ENCODE measurements around the gene CYLD. TPM values are rescaled to one million over a fixed set of nuclear protein-coding genes. Genes with fewer than 3 reads are reported as not detected.

Gene CYLD
- total RNA-seq, 1 donor = 61.9 TPM

- no peaks in the 10 kb centered on the region for H3K79me2 ChIP-seq (ENCODE audit: insufficient read depth, low read length)
- no peak overlapping the region for H2AFZ ChIP-seq (ENCODE audit: low read length)
- no peaks in the 10 kb centered on the region for H4K20me1 ChIP-seq (ENCODE audit: insufficient read depth, low read length)
- H3K27ac ChIP-seq (ENCODE audit: low read depth, low read length) = no peak overlapping the region
- no peak for TF ChIP-seq CTCF (IDR thresholded peaks at IDR 0.05; ENCODE audit: extremely low read depth, low read depth, low read length)
- no peak for DNase-seq (ENCODE audit: insufficient read length, low spot score, missing footprints)
- no peak overlapping the region for H3K4me3 ChIP-seq (ENCODE audit: insufficient read depth, low read length)
- H3K4me2 ChIP-seq (ENCODE audit: insufficient read depth, low read length) = no peak overlapping the region
- H3K27me3 ChIP-seq (ENCODE audit: insufficient read depth, low read length) = peaks cover 3% of the 10 kb centered on the region
- H3K36me3 ChIP-seq (ENCODE audit: insufficient read depth, low read length) = no peaks in the 10 kb centered on the region
- no peaks in the 10 kb centered on the region for H3K4me1 ChIP-seq (ENCODE audit: insufficient read depth, low read length)
- H3K9me3 ChIP-seq (ENCODE audit: low read depth, low read length) = no peaks in the 10 kb centered on the region
These were observed 104.6 kb downstream of the CYLD start for GRCh38 chr16:50846511-50846910.

DNA sequence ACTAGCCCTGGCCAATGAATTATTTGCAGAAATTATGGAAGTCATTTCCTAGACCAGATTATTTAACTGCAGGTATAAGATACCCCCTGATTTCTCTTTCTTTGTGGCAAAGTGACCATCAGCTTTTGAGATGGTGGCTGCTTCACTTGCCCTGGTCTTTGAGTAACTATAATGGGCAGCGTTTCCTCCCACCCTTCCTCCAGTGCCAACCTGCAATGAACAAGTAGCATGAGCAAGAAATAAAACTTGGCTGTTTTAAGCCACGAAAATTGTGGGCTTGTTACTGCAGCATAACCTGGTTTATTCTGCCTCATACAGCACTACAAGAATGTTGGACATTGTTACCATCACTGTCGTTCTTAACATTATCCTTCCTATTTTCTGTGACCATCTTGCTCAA, 105.3 kb downstream of the CYLD start:
- H3K4me2 ChIP-seq (ENCODE audit: insufficient read depth, low read length) = no peak overlapping the region
- no peaks in the 10 kb centered on the region for H3K9me3 ChIP-seq (ENCODE audit: low read depth, low read length)
- no peak overlapping the region for H3K4me3 ChIP-seq (ENCODE audit: insufficient read depth, low read length)
- peaks cover 3% of the 10 kb centered on the region for H3K27me3 ChIP-seq (ENCODE audit: insufficient read depth, low read length)
- H2AFZ ChIP-seq (ENCODE audit: low read length) = no peak overlapping the region
- no peaks in the 10 kb centered on the region for H3K36me3 ChIP-seq (ENCODE audit: insufficient read depth, low read length)
- no peak for DNase-seq (ENCODE audit: insufficient read length, low spot score, missing footprints)
- H4K20me1 ChIP-seq (ENCODE audit: insufficient read depth, low read length) = no peaks in the 10 kb centered on the region
- no peak for TF ChIP-seq CTCF (IDR thresholded peaks at IDR 0.05; ENCODE audit: extremely low read depth, low read depth, low read length)
- H3K27ac ChIP-seq (ENCODE audit: low read depth, low read length) = no peak overlapping the region
- H3K79me2 ChIP-seq (ENCODE audit: insufficient read depth, low read length) = no peaks in the 10 kb centered on the region
- no peaks in the 10 kb centered on the region for H3K4me1 ChIP-seq (ENCODE audit: insufficient read depth, low read length)

DNA sequence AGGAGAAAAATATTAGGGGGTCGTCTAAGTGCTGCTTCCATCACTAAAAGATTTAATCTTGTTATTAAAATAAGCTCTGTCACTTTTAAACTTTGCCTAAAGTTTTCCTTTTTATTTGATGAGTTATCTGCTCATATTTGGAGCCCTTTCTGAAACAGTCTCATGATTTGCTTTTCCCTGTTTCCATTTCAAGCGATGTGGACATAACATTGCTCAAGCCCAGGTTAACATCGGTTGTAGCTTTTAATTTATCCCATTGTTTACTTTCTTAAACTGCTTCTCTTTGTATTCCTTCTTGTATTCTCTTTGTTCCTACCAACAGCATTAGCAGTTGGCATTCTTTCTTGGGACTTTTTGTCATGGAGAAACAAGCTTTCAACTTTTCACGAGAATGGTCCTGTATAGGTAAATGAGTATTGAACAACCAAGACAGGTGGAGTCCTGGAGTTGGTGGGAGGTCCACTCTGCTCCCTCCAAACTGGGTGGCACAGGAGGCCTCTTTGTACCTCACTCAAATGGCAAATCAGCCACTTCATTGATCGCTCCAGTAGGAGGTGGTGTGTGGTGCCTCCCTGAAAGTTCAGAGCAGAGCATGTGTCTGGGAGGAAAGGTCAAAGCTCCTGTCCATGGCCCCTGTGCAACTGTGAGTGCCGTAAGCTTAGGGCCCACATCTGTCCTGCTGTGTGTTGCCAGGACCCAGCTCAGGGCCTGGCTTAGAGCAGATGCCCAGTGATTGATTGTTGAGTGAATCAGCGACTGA, 107.0 kb downstream of the CYLD start:
- no peak for TF ChIP-seq CTCF (IDR thresholded peaks at IDR 0.05; ENCODE audit: extremely low read depth, low read depth, low read length)
- H3K4me1 ChIP-seq (ENCODE audit: insufficient read depth, low read length) = no peaks in the 10 kb centered on the region
- H3K36me3 ChIP-seq (ENCODE audit: insufficient read depth, low read length) = no peaks in the 10 kb centered on the region
- H3K9me3 ChIP-seq (ENCODE audit: low read depth, low read length) = no peaks in the 10 kb centered on the region
- no peak for DNase-seq (ENCODE audit: insufficient read length, low spot score, missing footprints)
- no peak overlapping the region for H2AFZ ChIP-seq (ENCODE audit: low read length)
- H3K27me3 ChIP-seq (ENCODE audit: insufficient read depth, low read length) = peaks cover 3% of the 10 kb centered on the region
- H4K20me1 ChIP-seq (ENCODE audit: insufficient read depth, low read length) = no peaks in the 10 kb centered on the region
- no peaks in the 10 kb centered on the region for H3K79me2 ChIP-seq (ENCODE audit: insufficient read depth, low read length)
- no peak overlapping the region for H3K27ac ChIP-seq (ENCODE audit: low read depth, low read length)
- no peak overlapping the region for H3K4me3 ChIP-seq (ENCODE audit: insufficient read depth, low read length)
- no peak overlapping the region for H3K4me2 ChIP-seq (ENCODE audit: insufficient read depth, low read length)

Small RNAs within 50 kb of the gene (small RNA-seq; reads per million reads assigned to genes)
- gene MIR3181 = not detected

Other genes with a start within 250 kb of the CYLD start
- gene NKD1, start 193.7 kb upstream of the CYLD start, total RNA-seq = under 0.01 TPM in 2 replicates
- not detected in 2 replicates for gene SNX20, start 60.8 kb upstream of the CYLD start, total RNA-seq
- under 0.01 and 0.29 TPM in 2 replicates for gene NOD2, start 48.5 kb upstream of the CYLD start, total RNA-seq

All from osteoblast (primary cell).